Suppressor macrophage (primary cell): ENCODE results near the gene NDUFB10.
"Not testable (repeated sequence)": the region's sequence is repeated elsewhere in the genome, so short reads cannot be mapped to it uniquely, and the experiment has no call there.

Source experiments
- DNase-seq, 4 experiments: peaks; one replicate each; pipeline ENCODE4 v3.0.0-alpha.2; 2020 to 2022

NDUFB10 gene

GRCh38 chr16:1946495-1947368 is 12.6 kb upstream of the NDUFB10 start:
- DNase-seq, result peak in 1 of 4 experiments; percentile 2

- DNase-seq, result no peak
Measured at GRCh38 chr16:1947369-1947670, 12.0 kb upstream of the NDUFB10 start.

GRCh38 chr16:1949507-1949906 is 9.8 kb upstream of the NDUFB10 start:
- DNase-seq, result no peak

GRCh38 chr16:1950047-1950446 is 9.3 kb upstream of the NDUFB10 start:
- DNase-seq, result no peak

- no peak for DNase-seq
Measured at GRCh38 chr16:1950559-1950958, 8.8 kb upstream of the NDUFB10 start.

- DNase-seq, result no peak
Measured at GRCh38 chr16:1953734-1954133, 5.6 kb upstream of the NDUFB10 start.

- DNase-seq, result not testable (repeated sequence)
Measured at GRCh38 chr16:1957434-1958142, 1.8 kb upstream of the NDUFB10 start.

- DNase-seq, result not testable (repeated sequence)
Measured at GRCh38 chr16:1958143-1958491, 1.2 kb upstream of the NDUFB10 start.

- no peak for DNase-seq
Measured at GRCh38 chr16:1958715-1959268, 546 bp upstream of the NDUFB10 start.

GRCh38 chr16:1960665-1961630 is 1.6 kb downstream of the NDUFB10 start:
- peak in 2 of 4 experiments; percentile 10 to 30 for DNase-seq

- no peak for DNase-seq
Measured at GRCh38 chr16:1961651-1962067, 2.3 kb downstream of the NDUFB10 start.

GRCh38 chr16:1962161-1963153 is 3.1 kb downstream of the NDUFB10 start:
- not testable (repeated sequence) for DNase-seq

GRCh38 chr16:1963806-1964505 is 4.6 kb downstream of the NDUFB10 start:
- DNase-seq, result peak; percentile 33 to 76 (median 64)

- peak; percentile 100 for DNase-seq
Measured at GRCh38 chr16:1964506-1965395, 5.4 kb downstream of the NDUFB10 start, which contains the start of gene RPS2. RPS2 (minus strand) TSS chr16:1964826; CDS start chr16:1964625, 201 bp downstream.

- DNase-seq, result peak in 3 of 4 experiments; percentile 15 to 43 (median 40)
Measured at GRCh38 chr16:1965396-1966001, 6.2 kb downstream of the NDUFB10 start.

GRCh38 chr16:1966460-1966859 is 7.1 kb downstream of the NDUFB10 start, which contains the start of gene RNF151:
RNF151 (plus strand) TSS chr16:1966856; CDS start chr16:1966882, 26 bp downstream.
- no peak for DNase-seq

- DNase-seq, result no peak
Measured at GRCh38 chr16:1968146-1968953, 9.0 kb downstream of the NDUFB10 start.
